ENCODE results near the gene CTSZ. TPM values are rescaled to one million over a fixed set of nuclear protein-coding genes. Genes with fewer than 3 reads are reported as not detected.

The CTSZ gene
- polyA plus RNA-seq, 3 donors, result 62.6 to 755 (median 86.4) TPM

DNA sequence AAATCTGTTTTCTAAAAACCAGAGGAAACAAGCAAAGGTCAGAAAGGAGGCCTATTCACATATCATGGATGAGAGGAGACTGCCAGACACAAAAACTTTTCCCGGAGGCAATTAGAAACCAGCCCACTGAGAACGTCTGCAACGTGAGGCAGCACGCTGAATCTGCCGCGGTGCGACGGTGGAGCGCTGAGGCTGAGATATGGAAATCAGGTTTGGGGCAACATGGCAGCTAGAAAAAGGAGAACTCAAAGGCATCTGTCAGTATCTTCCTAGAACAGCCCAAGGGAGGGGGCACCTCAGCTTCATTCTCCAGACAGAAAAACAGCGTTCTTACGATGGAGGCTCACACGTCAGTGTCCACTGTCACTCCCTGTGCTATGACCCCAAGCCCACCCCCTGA lies 30.3 kb upstream of the CTSZ start:
- H3K27me3 Mint-ChIP-seq (ENCODE audit: low read depth in 3 of 3), result peaks cover 0 to 2% (median 0%) of the 10 kb centered on the region in 3 donors
- H3K27ac Mint-ChIP-seq, result no peak overlapping the region
- Histone ChIP-seq H3K9ac (ENCODE audit: insufficient read depth, low read length, poor library complexity, severe bottlenecking) (no peak overlapping the region), H3K4me3 (replicated peaks in 1 of 3; ENCODE audit: low read depth in 2 of 3, low read length in 3 of 3) (no peak overlapping the region), H3K4me1 (ENCODE audit: control insufficient read depth in 1 of 2, insufficient read depth in 2 of 2, low read length in 2 of 2) (peaks cover 19 to 31% of the 10 kb centered on the region in 2 donors), H3K79me2 (ENCODE audit: insufficient read depth, low read length) (peaks cover 55% of the 10 kb centered on the region), H4K20me1 (ENCODE audit: insufficient read depth, low read length) (peaks cover 42% of the 10 kb centered on the region), H3K9me3 (replicated peaks in 1 of 2; ENCODE audit: control insufficient read depth in 1 of 2, insufficient read depth in 1 of 2, low read length in 2 of 2) (no peaks in the 10 kb centered on the region), H3K27ac (ENCODE audit: low read depth in 1 of 2, low read length in 2 of 2) (no peak overlapping the region), H2AFZ (ENCODE audit: insufficient read depth, low read depth, low read length, poor library complexity, severe bottlenecking) (no peak overlapping the region), H3K36me3 (replicated peaks in 1 of 2; ENCODE audit: control insufficient read depth in 1 of 2, insufficient read depth in 2 of 2, low read length in 2 of 2) (peaks cover 37 to 61% of the 10 kb centered on the region in 2 donors), H3K27me3 (ENCODE audit: control insufficient read depth in 2 of 2, insufficient read depth in 2 of 2, low read length in 2 of 2) (no peaks in the 10 kb centered on the region), H3K4me2 (replicated peaks; ENCODE audit: extremely low read depth, low read length, poor library complexity, severe bottlenecking) (no peak overlapping the region)
- peaks cover 52 to 55% of the 10 kb centered on the region in 2 donors for H3K36me3 Mint-ChIP-seq
- no peak overlapping the region for H3K4me3 Mint-ChIP-seq
- DNase-seq, result no peak
- H3K4me1 Mint-ChIP-seq, result peaks cover 31% of the 10 kb centered on the region
- intact Hi-C loops (cut with micrococcal nuclease), result loop anchor here (10.0 kb wide), 2 partner anchors 53 to 143 kb away; partner anchors contain the start of gene NELFCD (in 1 of the 2)
- 98% methylated on average over 12 of the region's 12 CpGs for WGBS (ENCODE audit: insufficient coverage)
- H3K9me3 Mint-ChIP-seq, result no peaks in the 10 kb centered on the region
- TF ChIP-seq, protein P1, sequence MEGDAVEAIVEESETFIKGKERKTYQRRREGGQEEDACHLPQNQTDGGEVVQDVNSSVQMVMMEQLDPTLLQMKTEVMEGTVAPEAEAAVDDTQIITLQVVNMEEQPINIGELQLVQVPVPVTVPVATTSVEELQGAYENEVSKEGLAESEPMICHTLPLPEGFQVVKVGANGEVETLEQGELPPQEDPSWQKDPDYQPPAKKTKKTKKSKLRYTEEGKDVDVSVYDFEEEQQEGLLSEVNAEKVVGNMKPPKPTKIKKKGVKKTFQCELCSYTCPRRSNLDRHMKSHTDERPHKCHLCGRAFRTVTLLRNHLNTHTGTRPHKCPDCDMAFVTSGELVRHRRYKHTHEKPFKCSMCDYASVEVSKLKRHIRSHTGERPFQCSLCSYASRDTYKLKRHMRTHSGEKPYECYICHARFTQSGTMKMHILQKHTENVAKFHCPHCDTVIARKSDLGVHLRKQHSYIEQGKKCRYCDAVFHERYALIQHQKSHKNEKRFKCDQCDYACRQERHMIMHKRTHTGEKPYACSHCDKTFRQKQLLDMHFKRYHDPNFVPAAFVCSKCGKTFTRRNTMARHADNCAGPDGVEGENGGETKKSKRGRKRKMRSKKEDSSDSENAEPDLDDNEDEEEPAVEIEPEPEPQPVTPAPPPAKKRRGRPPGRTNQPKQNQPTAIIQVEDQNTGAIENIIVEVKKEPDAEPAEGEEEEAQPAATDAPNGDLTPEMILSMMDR (IDR thresholded peaks at IDR 0.05), result no peak

DNA sequence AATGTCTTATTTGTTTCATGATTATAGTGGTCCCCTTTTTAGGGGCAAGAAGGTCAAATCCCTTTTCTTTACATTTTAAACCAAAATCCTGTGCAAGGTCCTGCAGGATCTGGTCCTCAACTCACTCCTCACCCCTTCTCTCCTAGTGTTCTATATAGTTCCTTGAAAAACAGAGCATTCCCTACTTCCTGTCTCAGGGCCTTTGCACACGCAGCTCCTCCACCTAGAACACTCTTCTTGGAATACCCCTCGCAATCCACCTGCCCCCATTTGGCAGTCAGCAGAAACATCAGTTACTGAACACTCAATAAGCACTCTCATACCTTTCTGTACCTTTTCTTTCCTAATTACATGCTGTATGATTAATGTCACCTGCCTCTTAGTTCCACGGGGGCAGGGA lies 28.3 kb upstream of the CTSZ start:
- peaks cover 0 to 2% (median 0%) of the 10 kb centered on the region in 3 donors for H3K27me3 Mint-ChIP-seq (ENCODE audit: low read depth in 3 of 3)
- H3K27ac Mint-ChIP-seq, result no peak overlapping the region
- peaks cover 49 to 52% of the 10 kb centered on the region in 2 donors for H3K36me3 Mint-ChIP-seq
- H3K4me1 ChIP-seq (ENCODE audit: control insufficient read depth in 1 of 2, insufficient read depth in 2 of 2, low read length in 2 of 2), result peaks cover 14 to 25% of the 10 kb centered on the region in 2 donors
- H3K79me2 ChIP-seq (ENCODE audit: insufficient read depth, low read length), result peaks cover 53% of the 10 kb centered on the region
- H3K9me3 Mint-ChIP-seq, result no peaks in the 10 kb centered on the region
- intact Hi-C loops (cut with micrococcal nuclease), result loop anchor here (10.0 kb wide), 2 partner anchors 51 to 141 kb away; partner anchors contain the start of gene NELFCD (in 1 of the 2)
- H3K4me2 ChIP-seq (replicated peaks; ENCODE audit: extremely low read depth, low read length, poor library complexity, severe bottlenecking), result no peak overlapping the region
- peaks cover 27% of the 10 kb centered on the region for H3K4me1 Mint-ChIP-seq
- no peak overlapping the region for H3K4me3 ChIP-seq (replicated peaks in 1 of 3; ENCODE audit: low read depth in 2 of 3, low read length in 3 of 3)
- no peak for DNase-seq
- no peak overlapping the region for H3K4me3 Mint-ChIP-seq
- H3K9ac ChIP-seq (ENCODE audit: insufficient read depth, low read length, poor library complexity, severe bottlenecking), result no peak overlapping the region
- H3K27me3 ChIP-seq (ENCODE audit: control insufficient read depth in 2 of 2, insufficient read depth in 2 of 2, low read length in 2 of 2), result no peaks in the 10 kb centered on the region
- no peak overlapping the region for H3K27ac ChIP-seq (ENCODE audit: low read depth in 1 of 2, low read length in 2 of 2)
- TF ChIP-seq, protein P1 (IDR thresholded peaks at IDR 0.05), result no peak
- peaks cover 39% of the 10 kb centered on the region for H4K20me1 ChIP-seq (ENCODE audit: insufficient read depth, low read length)
- H2AFZ ChIP-seq (ENCODE audit: insufficient read depth, low read depth, low read length, poor library complexity, severe bottlenecking), result no peak overlapping the region
- H3K9me3 ChIP-seq (replicated peaks in 1 of 2; ENCODE audit: control insufficient read depth in 1 of 2, insufficient read depth in 1 of 2, low read length in 2 of 2), result no peaks in the 10 kb centered on the region
- peaks cover 37 to 57% of the 10 kb centered on the region in 2 donors for H3K36me3 ChIP-seq (replicated peaks in 1 of 2; ENCODE audit: control insufficient read depth in 1 of 2, insufficient read depth in 2 of 2, low read length in 2 of 2)
- WGBS (ENCODE audit: insufficient coverage), result 97% methylated on average over 2 of the region's 3 CpGs

Measured in CD14-positive monocyte (primary cell).